GM23338 (cell line): ENCODE measurements around the gene PCDHGB1. TPM values are rescaled to one million over a fixed set of nuclear protein-coding genes. Genes with fewer than 3 reads are reported as not detected.

Source experiments
- ATAC-seq: fragments of 200-7000 bp; cut with Tn5 transposase; 3 replicates; pipeline ENCODE4 v1.9.1; 2020
- DNase-seq: peaks from one replicate; pipeline ENCODE4 v3.0.0-alpha.2; 2015; ENCODE audit warnings: low spot score
- H2AFZ ChIP-seq: fragments of 200-600 bp; sonication (generic); 2 replicates; pipeline ENCODE4 v1.8.0; 2016; ENCODE audit warnings: antibody characterized with exemption, mild to moderate bottlenecking, moderate library complexity
- H3F3A ChIP-seq: fragments of 200-600 bp; sonication (generic); replicated peaks from 2 replicates; pipeline ENCODE4 v1.8.0; 2017; ENCODE audit warnings: antibody characterized with exemption, mixed run types, low read depth
- H3K27ac ChIP-seq: fragments of 200-600 bp; sonication (generic); 2 replicates; pipeline ENCODE4 v1.6.1; 2016; ENCODE audit warnings: low read depth
- H3K27me3 ChIP-seq: fragments of 200-600 bp; sonication (generic); 2 replicates; pipeline ENCODE4 v1.8.0; 2016; ENCODE audit warnings: mild to moderate bottlenecking, mixed run types, moderate library complexity; ENCODE audit not compliant: insufficient read depth
- H3K36me3 ChIP-seq: fragments of 200-600 bp; sonication (generic); 2 replicates; pipeline ENCODE4 v1.8.0; 2016; ENCODE audit warnings: mild to moderate bottlenecking; ENCODE audit not compliant: insufficient read depth
- H3K4me1 ChIP-seq: fragments of 200-600 bp; sonication (generic); 2 replicates; pipeline ENCODE4 v1.8.0; 2016; ENCODE audit warnings: mild to moderate bottlenecking, moderate library complexity; ENCODE audit not compliant: insufficient read depth
- H3K4me2 ChIP-seq: fragments of 200-600 bp; sonication (generic); 2 replicates; pipeline ENCODE4 v1.7.1; 2017; ENCODE audit warnings: mixed run types
- H3K4me3 ChIP-seq: fragments of 200-600 bp; sonication (generic); 2 replicates; pipeline ENCODE4 v1.6.1; 2016; ENCODE audit warnings: mixed run types
- H3K79me2 ChIP-seq: fragments of 200-600 bp; sonication (generic); replicated peaks from 2 replicates; pipeline ENCODE4 v1.8.0; 2017; ENCODE audit warnings: mild to moderate bottlenecking; ENCODE audit not compliant: insufficient read depth
- H3K9me2 ChIP-seq: fragments of 200-600 bp; sonication (generic); 2 replicates; pipeline ENCODE4 v1.8.0; 2017; ENCODE audit not compliant: insufficient read depth
- H4K20me1 ChIP-seq: fragments of 200-600 bp; sonication (generic); replicated peaks from 2 replicates; pipeline ENCODE4 v1.8.0; 2017; ENCODE audit warnings: mild to moderate bottlenecking; ENCODE audit not compliant: insufficient read depth
- H3K27ac Mint-ChIP-seq: 2 replicates; pipeline ENCODE4 v1.8.0; 2020; ENCODE audit warnings: inconsistent platforms, mild to moderate bottlenecking, moderate library complexity, mixed read lengths
- H3K27me3 Mint-ChIP-seq: 3 replicates; pipeline ENCODE4 v1.8.0; 2022; ENCODE audit warnings: low read depth, mild to moderate bottlenecking, moderate library complexity, mixed read lengths, inconsistent platforms; ENCODE audit not compliant: insufficient read depth, poor library complexity
- H3K36me3 Mint-ChIP-seq: 3 replicates; pipeline ENCODE4 v1.8.0; 2021; ENCODE audit warnings: low read depth, mild to moderate bottlenecking, inconsistent platforms, moderate library complexity, mixed read lengths
- H3K4me1 Mint-ChIP-seq: 3 replicates; pipeline ENCODE4 v1.8.0; 2020; ENCODE audit warnings: mild to moderate bottlenecking, inconsistent platforms, mixed read lengths
- H3K4me3 Mint-ChIP-seq: 3 replicates; pipeline ENCODE4 v1.8.0; 2021; ENCODE audit warnings: moderate library complexity, mild to moderate bottlenecking, inconsistent platforms, mixed read lengths
- H3K9me3 Mint-ChIP-seq: 3 replicates; pipeline ENCODE4 v1.8.0; 2020; ENCODE audit warnings: moderate library complexity, mild to moderate bottlenecking, inconsistent platforms, mixed read lengths
- CREB1 ChIP-seq: fragments of 250-450 bp; sonication (Bioruptor Pico); IDR thresholded peaks from 2 replicates; pipeline ENCODE4 v1.5.0; 2020; ENCODE audit warnings: low read depth, mild to moderate bottlenecking, moderate library complexity
- CTCF ChIP-seq, 2 experiments: fragments of 200-600 bp in 1 of 2; sonication (generic) in 1 of 2; conservative IDR thresholded peaks; 2 replicates each; pipeline versions ENCODE4 v1.5.1 to v1.6.1; 2016 to 2017; ENCODE audit warnings: antibody characterized with exemption in 2 of 2, low read depth in 2 of 2, mild to moderate bottlenecking in 2 of 2, moderate library complexity in 1 of 2
- ETS1 ChIP-seq: IDR thresholded peaks from 2 replicates; pipeline ENCODE4 v1.6.1; 2016; ENCODE audit warnings: antibody characterized with exemption
- EZH2 ChIP-seq: fragments of 200-600 bp; sonication (generic); IDR thresholded peaks from one replicate; pipeline ENCODE4 v1.8.0; 2017; ENCODE audit warnings: antibody characterized with exemption, mild to moderate bottlenecking, low read depth; ENCODE audit not compliant: unreplicated experiment
- EZH2phosphoT487 ChIP-seq: fragments of 200-600 bp; sonication (generic); IDR thresholded peaks from one replicate; pipeline ENCODE4 v1.8.1; 2018; ENCODE audit warnings: antibody characterized with exemption; ENCODE audit not compliant: unreplicated experiment
- JUNB ChIP-seq: IDR thresholded peaks from one replicate; pipeline ENCODE4 v1.6.1; 2016; ENCODE audit warnings: antibody characterized with exemption; ENCODE audit not compliant: unreplicated experiment
- NANOG ChIP-seq: IDR thresholded peaks from 2 replicates; pipeline ENCODE4 v1.6.1; 2016; ENCODE audit warnings: antibody characterized with exemption, borderline replicate concordance
- POLR2AphosphoS5 ChIP-seq: IDR thresholded peaks from 2 replicates; pipeline ENCODE4 v1.6.1; 2016; ENCODE audit warnings: antibody characterized with exemption, low read depth
- STAT1 ChIP-seq: IDR thresholded peaks from one replicate; pipeline ENCODE4 v1.6.1; 2016; ENCODE audit warnings: antibody characterized with exemption; ENCODE audit not compliant: unreplicated experiment
- ZNF114 ChIP-seq: fragments of 250-450 bp; sonication (Bioruptor Pico); IDR thresholded peaks from 2 replicates; pipeline ENCODE4 v1.5.0; 2020; ENCODE audit warnings: mild to moderate bottlenecking, moderate library complexity
- ZNF331 ChIP-seq: fragments of 250-450 bp; sonication (Bioruptor Pico); IDR thresholded peaks from 2 replicates; pipeline ENCODE4 v1.5.0; 2020; ENCODE audit warnings: low read depth, mild to moderate bottlenecking, moderate library complexity
- polyA plus RNA-seq: library from polyadenylated mRNA; unstranded; fragments of >200 nt; fragmentation: Nextera tagmentation; extraction: Ambion mirVana; gene quantifications from 2 replicates; pipeline ENCODE4 v1.2.1, GENCODE V29; 2016
- total RNA-seq: library from RNA; depleted of rRNA; stranded (reverse); fragments of >200 nt; shearing (Covaris generic); gene quantifications from 2 replicates; pipeline ENCODE4 v1.2.3, GENCODE V29; 2014
- TF ChIP-seq, protein P1 (sequence below): fragments of 250-450 bp; sonication (Bioruptor Pico); IDR thresholded peaks from 2 replicates; pipeline ENCODE4 v1.5.0; 2020; ENCODE audit warnings: mild to moderate bottlenecking, moderate library complexity
- TF ChIP-seq, protein P2 (sequence below): IDR thresholded peaks from one replicate; pipeline ENCODE4 v1.6.1; 2018; ENCODE audit warnings: antibody characterized with exemption; ENCODE audit not compliant: unreplicated experiment

Gene PCDHGB1
- total and polyA plus RNA-seq, 2 experiments from 2014 or later, result 0.74 to 9.1 TPM

DNA sequence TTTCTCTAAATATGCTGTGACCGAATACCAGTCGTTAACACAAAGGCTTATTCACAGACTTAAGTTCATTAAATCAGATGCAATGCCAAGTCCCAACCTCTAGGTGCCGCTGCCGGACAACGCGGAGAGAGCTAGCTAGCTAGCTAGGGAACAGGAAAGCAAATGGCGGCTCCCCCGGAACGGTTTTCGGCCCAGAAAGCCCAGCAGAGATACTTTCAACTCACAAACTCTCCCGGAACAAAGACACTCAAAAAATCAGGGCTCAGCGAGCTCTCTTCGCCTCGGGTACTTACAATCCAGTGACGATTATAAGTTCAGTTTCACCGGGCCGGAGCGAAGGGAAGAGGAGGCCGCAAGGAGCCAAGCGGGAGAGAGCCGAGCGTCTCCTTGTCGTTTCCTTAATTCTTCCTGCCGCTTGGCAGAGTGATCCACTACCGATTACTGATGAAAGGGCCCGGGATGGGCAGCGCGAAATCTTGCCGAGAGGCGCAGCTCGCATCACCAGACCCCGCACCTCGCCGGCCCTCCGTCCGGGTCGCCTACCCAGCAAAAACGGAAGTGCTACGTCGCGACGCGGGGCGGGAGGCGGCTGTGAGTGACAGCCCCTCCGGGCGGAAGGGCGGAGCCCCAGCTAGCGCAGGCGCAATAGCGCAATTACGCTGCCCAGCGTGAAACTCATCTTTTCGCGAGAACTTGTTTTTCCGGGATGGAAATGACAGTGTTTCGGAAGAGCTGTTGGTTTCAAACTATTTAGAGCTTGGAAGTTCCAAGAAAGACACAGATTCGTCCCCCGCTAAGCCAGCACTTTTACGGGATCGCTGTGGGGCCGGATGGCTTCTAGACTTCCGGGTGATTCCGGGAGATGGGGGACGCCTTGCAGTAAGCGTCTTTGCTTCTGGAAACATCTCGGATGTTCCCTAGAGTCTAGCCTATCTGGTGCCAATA is 29.4 kb upstream of the PCDHGB1 start, which contains the start of gene TAF7:
Gene TAF7 (minus strand): TSS at position 560 of the 945 bp plus-strand sequence. CDS start 740 bp downstream, outside the sequence.
- Mint-ChIP-seq H3K4me1 (peaks cover 10% of the 10 kb centered on the region), H3K36me3 (peaks cover 51% of the 10 kb centered on the region), H3K27ac (peak within 1 kb of the TSS; percentile 99), H3K9me3 (peaks cover 53% of the 10 kb centered on the region), H3K4me3 (peak within 1 kb of the TSS; percentile 95), H3K27me3 (peaks cover 15% of the 10 kb centered on the region)
- Histone ChIP-seq H2AFZ (peak within 1 kb of the TSS; percentile 87), H3K27ac (peak within 1 kb of the TSS; percentile 92), H3K4me1 (peaks cover 14% of the 10 kb centered on the region; the same call in 1 of the 2 replicates), H3K36me3 (peaks cover 13% of the 10 kb centered on the region), H3K79me2 (peaks cover 42% of the 10 kb centered on the region), H3F3A (no peaks in the 10 kb centered on the region), H3K4me2 (peak within 1 kb of the TSS; percentile 80), H4K20me1 (peaks cover 24% of the 10 kb centered on the region), H3K4me3 (peak within 1 kb of the TSS; percentile 67), H3K27me3 (no peaks in the 10 kb centered on the region), H3K9me2 (no peaks in the 10 kb centered on the region)
- ATAC-seq (peak; percentile 96), DNase-seq (peak; percentile 97)
- peak; percentile 99 for TF ChIP-seq POLR2AphosphoS5
- TF ChIP-seq JUNB, result no peak
- TF ChIP-seq STAT1, result no peak
- TF ChIP-seq EZH2, result no peak
- TF ChIP-seq, protein P1, sequence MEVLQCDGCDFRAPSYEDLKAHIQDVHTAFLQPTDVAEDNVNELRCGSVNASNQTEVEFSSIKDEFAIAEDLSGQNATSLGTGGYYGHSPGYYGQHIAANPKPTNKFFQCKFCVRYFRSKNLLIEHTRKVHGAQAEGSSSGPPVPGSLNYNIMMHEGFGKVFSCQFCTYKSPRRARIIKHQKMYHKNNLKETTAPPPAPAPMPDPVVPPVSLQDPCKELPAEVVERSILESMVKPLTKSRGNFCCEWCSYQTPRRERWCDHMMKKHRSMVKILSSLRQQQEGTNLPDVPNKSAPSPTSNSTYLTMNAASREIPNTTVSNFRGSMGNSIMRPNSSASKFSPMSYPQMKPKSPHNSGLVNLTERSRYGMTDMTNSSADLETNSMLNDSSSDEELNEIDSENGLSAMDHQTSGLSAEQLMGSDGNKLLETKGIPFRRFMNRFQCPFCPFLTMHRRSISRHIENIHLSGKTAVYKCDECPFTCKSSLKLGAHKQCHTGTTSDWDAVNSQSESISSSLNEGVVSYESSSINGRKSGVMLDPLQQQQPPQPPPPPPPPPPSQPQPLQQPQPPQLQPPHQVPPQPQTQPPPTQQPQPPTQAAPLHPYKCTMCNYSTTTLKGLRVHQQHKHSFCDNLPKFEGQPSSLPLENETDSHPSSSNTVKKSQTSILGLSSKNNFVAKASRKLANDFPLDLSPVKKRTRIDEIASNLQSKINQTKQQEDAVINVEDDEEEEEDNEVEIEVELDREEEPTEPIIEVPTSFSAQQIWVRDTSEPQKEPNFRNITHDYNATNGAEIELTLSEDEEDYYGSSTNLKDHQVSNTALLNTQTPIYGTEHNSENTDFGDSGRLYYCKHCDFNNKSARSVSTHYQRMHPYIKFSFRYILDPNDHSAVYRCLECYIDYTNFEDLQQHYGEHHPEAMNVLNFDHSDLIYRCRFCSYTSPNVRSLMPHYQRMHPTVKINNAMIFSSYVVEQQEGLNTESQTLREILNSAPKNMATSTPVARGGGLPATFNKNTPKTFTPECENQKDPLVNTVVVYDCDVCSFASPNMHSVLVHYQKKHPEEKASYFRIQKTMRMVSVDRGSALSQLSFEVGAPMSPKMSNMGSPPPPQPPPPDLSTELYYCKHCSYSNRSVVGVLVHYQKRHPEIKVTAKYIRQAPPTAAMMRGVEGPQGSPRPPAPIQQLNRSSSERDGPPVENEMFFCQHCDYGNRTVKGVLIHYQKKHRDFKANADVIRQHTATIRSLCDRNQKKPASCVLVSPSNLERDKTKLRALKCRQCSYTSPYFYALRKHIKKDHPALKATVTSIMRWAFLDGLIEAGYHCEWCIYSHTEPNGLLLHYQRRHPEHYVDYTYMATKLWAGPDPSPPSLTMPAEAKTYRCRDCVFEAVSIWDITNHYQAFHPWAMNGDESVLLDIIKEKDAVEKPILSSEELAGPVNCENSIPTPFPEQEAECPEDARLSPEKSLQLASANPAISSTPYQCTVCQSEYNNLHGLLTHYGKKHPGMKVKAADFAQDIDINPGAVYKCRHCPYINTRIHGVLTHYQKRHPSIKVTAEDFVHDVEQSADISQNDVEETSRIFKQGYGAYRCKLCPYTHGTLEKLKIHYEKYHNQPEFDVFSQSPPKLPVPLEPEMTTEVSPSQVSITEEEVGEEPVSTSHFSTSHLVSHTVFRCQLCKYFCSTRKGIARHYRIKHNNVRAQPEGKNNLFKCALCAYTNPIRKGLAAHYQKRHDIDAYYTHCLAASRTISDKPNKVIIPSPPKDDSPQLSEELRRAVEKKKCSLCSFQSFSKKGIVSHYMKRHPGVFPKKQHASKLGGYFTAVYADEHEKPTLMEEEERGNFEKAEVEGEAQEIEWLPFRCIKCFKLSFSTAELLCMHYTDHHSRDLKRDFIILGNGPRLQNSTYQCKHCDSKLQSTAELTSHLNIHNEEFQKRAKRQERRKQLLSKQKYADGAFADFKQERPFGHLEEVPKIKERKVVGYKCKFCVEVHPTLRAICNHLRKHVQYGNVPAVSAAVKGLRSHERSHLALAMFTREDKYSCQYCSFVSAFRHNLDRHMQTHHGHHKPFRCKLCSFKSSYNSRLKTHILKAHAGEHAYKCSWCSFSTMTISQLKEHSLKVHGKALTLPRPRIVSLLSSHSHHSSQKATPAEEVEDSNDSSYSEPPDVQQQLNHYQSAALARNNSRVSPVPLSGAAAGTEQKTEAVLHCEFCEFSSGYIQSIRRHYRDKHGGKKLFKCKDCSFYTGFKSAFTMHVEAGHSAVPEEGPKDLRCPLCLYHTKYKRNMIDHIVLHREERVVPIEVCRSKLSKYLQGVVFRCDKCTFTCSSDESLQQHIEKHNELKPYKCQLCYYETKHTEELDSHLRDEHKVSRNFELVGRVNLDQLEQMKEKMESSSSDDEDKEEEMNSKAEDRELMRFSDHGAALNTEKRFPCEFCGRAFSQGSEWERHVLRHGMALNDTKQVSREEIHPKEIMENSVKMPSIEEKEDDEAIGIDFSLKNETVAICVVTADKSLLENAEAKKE, result no peak
- peak; percentile 50 for TF ChIP-seq ETS1
- no peak for TF ChIP-seq NANOG
- TF ChIP-seq, protein P2, sequence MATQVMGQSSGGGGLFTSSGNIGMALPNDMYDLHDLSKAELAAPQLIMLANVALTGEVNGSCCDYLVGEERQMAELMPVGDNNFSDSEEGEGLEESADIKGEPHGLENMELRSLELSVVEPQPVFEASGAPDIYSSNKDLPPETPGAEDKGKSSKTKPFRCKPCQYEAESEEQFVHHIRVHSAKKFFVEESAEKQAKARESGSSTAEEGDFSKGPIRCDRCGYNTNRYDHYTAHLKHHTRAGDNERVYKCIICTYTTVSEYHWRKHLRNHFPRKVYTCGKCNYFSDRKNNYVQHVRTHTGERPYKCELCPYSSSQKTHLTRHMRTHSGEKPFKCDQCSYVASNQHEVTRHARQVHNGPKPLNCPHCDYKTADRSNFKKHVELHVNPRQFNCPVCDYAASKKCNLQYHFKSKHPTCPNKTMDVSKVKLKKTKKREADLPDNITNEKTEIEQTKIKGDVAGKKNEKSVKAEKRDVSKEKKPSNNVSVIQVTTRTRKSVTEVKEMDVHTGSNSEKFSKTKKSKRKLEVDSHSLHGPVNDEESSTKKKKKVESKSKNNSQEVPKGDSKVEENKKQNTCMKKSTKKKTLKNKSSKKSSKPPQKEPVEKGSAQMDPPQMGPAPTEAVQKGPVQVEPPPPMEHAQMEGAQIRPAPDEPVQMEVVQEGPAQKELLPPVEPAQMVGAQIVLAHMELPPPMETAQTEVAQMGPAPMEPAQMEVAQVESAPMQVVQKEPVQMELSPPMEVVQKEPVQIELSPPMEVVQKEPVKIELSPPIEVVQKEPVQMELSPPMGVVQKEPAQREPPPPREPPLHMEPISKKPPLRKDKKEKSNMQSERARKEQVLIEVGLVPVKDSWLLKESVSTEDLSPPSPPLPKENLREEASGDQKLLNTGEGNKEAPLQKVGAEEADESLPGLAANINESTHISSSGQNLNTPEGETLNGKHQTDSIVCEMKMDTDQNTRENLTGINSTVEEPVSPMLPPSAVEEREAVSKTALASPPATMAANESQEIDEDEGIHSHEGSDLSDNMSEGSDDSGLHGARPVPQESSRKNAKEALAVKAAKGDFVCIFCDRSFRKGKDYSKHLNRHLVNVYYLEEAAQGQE, result no peak
- peak; percentile 82 for TF ChIP-seq CREB1 (CRISPR knock-in tag)
- no peak for TF ChIP-seq EZH2phosphoT487
- TF ChIP-seq CTCF (conservative IDR thresholded peaks at IDR 0.05; ENCODE audit: low read depth in 2 of 2), result peak; percentile 86 to 88
- TF ChIP-seq ZNF114 (CRISPR knock-in tag), result no peak
- no peak for TF ChIP-seq ZNF331 (CRISPR knock-in tag)
